Osteoblast (primary cell): ENCODE measurements around the gene CD6. TPM values are rescaled to one million over a fixed set of nuclear protein-coding genes. Genes with fewer than 3 reads are reported as not detected.

Experiments
- DNase-seq: peaks from one replicate; pipeline ENCODE4 v3.0.0; 2011; ENCODE audit warnings: low spot score, mixed read lengths; ENCODE audit not compliant: insufficient read length; ENCODE audit errors: missing footprints
- H2AFZ ChIP-seq: 2 replicates; pipeline ENCODE4 v1.6.0; 2011; ENCODE audit warnings: mild to moderate bottlenecking, low read length
- H3K27ac ChIP-seq: 2 replicates; pipeline ENCODE4 v1.5.1; 2011; ENCODE audit warnings: mild to moderate bottlenecking, low read depth, low read length, moderate library complexity
- H3K27me3 ChIP-seq: 2 replicates; pipeline ENCODE4 v1.6.0; 2012; ENCODE audit warnings: mild to moderate bottlenecking, control low read depth, inconsistent platforms, low read length, moderate library complexity; ENCODE audit not compliant: insufficient read depth
- H3K36me3 ChIP-seq: 2 replicates; pipeline ENCODE4 v1.5.1; 2011; ENCODE audit warnings: mild to moderate bottlenecking, low read length, control low read depth, moderate library complexity; ENCODE audit not compliant: insufficient read depth
- H3K4me1 ChIP-seq: 2 replicates; pipeline ENCODE4 v1.5.1; 2011; ENCODE audit warnings: mild to moderate bottlenecking, low read length, control low read depth, moderate library complexity; ENCODE audit not compliant: insufficient read depth
- H3K4me2 ChIP-seq: 2 replicates; pipeline ENCODE4 v1.6.0; 2011; ENCODE audit warnings: mild to moderate bottlenecking, low read length; ENCODE audit not compliant: insufficient read depth
- H3K4me3 ChIP-seq: fragments of 200-600 bp; sonication (generic); 3 replicates; pipeline ENCODE4 v1.5.1; 2012; ENCODE audit warnings: mild to moderate bottlenecking, low read length, inconsistent platforms; ENCODE audit not compliant: insufficient read depth
- H3K79me2 ChIP-seq: 2 replicates; pipeline ENCODE4 v1.6.0; 2012; ENCODE audit warnings: mild to moderate bottlenecking, low read length, control low read depth, inconsistent platforms; ENCODE audit not compliant: insufficient read depth
- H3K9me3 ChIP-seq: 2 replicates; pipeline ENCODE4 v1.5.1; 2011; ENCODE audit warnings: low read depth, low read length, control low read depth
- H4K20me1 ChIP-seq: 2 replicates; pipeline ENCODE4 v1.6.0; 2012; ENCODE audit warnings: mild to moderate bottlenecking, low read length, control low read depth; ENCODE audit not compliant: insufficient read depth
- CTCF ChIP-seq: IDR thresholded peaks from 2 replicates; pipeline ENCODE4 v1.5.1; 2011; ENCODE audit warnings: mild to moderate bottlenecking, low read depth, low read length, moderate library complexity; ENCODE audit errors: extremely low read depth
- total RNA-seq: library from RNA; depleted of rRNA; stranded (reverse); fragments of >200 nt; gene quantifications from 2 replicates; pipeline ENCODE4 v1.2.3, GENCODE V29; 2012

Gene CD6
- total RNA-seq, 1 donor, result not detected

- Histone ChIP-seq H3K4me2 (no peak overlapping the region), H3K36me3 (no peaks in the 10 kb centered on the region), H3K4me1 (peaks cover 11% of the 10 kb centered on the region), H3K27ac (no peak overlapping the region), H3K79me2 (no peaks in the 10 kb centered on the region), H3K9me3 (no peaks in the 10 kb centered on the region), H4K20me1 (no peaks in the 10 kb centered on the region), H3K27me3 (peaks cover 4% of the 10 kb centered on the region), H3K4me3 (no peak overlapping the region), H2AFZ (no peak overlapping the region)
- no peak for DNase-seq
- TF ChIP-seq CTCF, result no peak
Measured at GRCh38 chr11:60955571-60955970, 15.9 kb upstream of the CD6 start.

DNA sequence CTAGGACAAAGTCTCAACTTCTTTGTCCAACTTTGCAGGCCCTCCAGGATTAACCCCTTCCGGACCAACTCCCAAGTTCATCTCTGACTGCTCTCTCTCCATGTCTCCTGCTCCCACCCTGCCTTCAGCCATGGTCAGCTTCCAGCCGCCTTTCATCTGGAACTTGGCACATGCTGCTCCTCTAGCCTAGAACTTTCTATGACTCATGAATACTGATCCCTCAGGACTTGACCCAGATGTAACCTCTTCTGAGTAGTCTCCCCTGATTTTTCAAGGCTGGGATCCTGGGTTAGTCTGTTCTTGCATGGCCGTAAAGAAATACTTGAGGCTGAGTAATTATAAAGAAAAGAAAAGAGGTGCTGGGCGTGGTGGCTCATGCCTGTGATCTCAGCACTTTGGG lies 14.3 kb upstream of the CD6 start:
- Histone ChIP-seq H3K27ac (no peak overlapping the region), H3K4me3 (no peak overlapping the region), H2AFZ (no peak overlapping the region), H3K36me3 (no peaks in the 10 kb centered on the region), H4K20me1 (no peaks in the 10 kb centered on the region), H3K4me2 (no peak overlapping the region), H3K79me2 (no peaks in the 10 kb centered on the region), H3K27me3 (peaks cover 12% of the 10 kb centered on the region), H3K9me3 (no peaks in the 10 kb centered on the region), H3K4me1 (peaks cover 11% of the 10 kb centered on the region)
- DNase-seq, result peak; percentile 92
- no peak for TF ChIP-seq CTCF

GRCh38 chr11:60959431-60959830 lies 12.0 kb upstream of the CD6 start:
- Histone ChIP-seq H3K9me3 (no peaks in the 10 kb centered on the region), H3K4me1 (peaks cover 6% of the 10 kb centered on the region), H3K27me3 (peaks cover 12% of the 10 kb centered on the region), H3K4me3 (no peak overlapping the region), H3K4me2 (no peak overlapping the region), H3K27ac (no peak overlapping the region), H4K20me1 (no peaks in the 10 kb centered on the region), H2AFZ (no peak overlapping the region), H3K79me2 (no peaks in the 10 kb centered on the region), H3K36me3 (no peaks in the 10 kb centered on the region)
- DNase-seq, result no peak
- no peak for TF ChIP-seq CTCF

DNA sequence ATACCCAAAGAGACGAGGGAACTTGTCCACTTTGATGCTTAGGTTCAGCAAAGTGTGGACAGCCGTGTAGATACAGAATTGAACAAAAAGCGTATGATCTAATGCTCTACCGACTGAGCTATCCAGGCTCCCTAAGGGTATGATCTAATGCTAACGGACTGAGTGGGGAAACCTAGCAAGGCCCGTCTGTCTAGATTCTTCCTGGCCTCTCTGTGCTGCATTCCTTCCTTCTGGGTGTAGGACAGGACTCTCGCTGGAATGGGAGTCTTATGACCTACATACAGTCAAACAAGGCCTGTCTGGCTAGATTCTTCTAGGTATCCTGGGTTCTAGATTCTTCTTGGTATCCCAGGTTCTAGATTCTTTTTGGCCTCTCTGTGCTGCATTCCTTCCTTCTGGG lies 11.1 kb upstream of the CD6 start:
- Histone ChIP-seq H3K79me2 (no peaks in the 10 kb centered on the region), H3K9me3 (no peaks in the 10 kb centered on the region), H3K27me3 (peaks cover 12% of the 10 kb centered on the region), H4K20me1 (no peaks in the 10 kb centered on the region), H3K4me2 (no peak overlapping the region), H2AFZ (no peak overlapping the region), H3K4me1 (peaks cover 6% of the 10 kb centered on the region), H3K4me3 (no peak overlapping the region), H3K27ac (no peak overlapping the region), H3K36me3 (no peaks in the 10 kb centered on the region)
- no peak for DNase-seq
- no peak for TF ChIP-seq CTCF
